ENCODE measurements around the gene PDE4B. TPM values are rescaled to one million over a fixed set of nuclear protein-coding genes. Genes with fewer than 3 reads are reported as not detected.
"Not testable (repeated sequence)": the region's sequence is repeated elsewhere in the genome, so short reads cannot be mapped to it uniquely, and the experiment has no call there.

The PDE4B gene
- total RNA-seq, 3 donors from 2014 or later, result 8.0 to 207 (median 54.4) TPM

DNA sequence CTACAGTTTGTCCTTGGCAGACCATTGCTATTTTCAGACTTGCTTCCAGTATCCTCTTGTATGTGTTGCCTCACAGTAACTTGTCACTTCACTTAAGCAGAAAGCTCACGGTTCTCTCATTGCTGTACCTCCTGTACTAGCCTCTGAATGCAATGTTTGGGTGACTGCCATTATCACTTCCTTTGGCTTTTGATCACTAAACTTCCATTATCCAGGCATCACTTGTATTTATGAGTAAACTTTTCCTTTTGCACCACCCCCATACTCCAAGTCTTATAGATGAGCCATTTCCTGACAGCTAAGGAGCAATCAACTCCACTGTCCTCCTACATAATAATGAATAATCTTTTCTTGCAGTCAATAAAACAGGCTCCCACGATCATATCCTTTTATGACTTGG, 255.3 kb downstream of the PDE4B start:
- intact Hi-C loops (cut with DNase I; ENCODE audit: low total_unique reads), result no loop called here
- TF ChIP-seq POLR2AphosphoS5 (IDR thresholded peaks at IDR 0.05), result no peak
- TF ChIP-seq POLR2A (IDR thresholded peaks at IDR 0.05), result no peak
- TF ChIP-seq, protein P1, sequence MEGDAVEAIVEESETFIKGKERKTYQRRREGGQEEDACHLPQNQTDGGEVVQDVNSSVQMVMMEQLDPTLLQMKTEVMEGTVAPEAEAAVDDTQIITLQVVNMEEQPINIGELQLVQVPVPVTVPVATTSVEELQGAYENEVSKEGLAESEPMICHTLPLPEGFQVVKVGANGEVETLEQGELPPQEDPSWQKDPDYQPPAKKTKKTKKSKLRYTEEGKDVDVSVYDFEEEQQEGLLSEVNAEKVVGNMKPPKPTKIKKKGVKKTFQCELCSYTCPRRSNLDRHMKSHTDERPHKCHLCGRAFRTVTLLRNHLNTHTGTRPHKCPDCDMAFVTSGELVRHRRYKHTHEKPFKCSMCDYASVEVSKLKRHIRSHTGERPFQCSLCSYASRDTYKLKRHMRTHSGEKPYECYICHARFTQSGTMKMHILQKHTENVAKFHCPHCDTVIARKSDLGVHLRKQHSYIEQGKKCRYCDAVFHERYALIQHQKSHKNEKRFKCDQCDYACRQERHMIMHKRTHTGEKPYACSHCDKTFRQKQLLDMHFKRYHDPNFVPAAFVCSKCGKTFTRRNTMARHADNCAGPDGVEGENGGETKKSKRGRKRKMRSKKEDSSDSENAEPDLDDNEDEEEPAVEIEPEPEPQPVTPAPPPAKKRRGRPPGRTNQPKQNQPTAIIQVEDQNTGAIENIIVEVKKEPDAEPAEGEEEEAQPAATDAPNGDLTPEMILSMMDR (IDR thresholded peaks at IDR 0.05), result no peak
- Histone ChIP-seq H3K4me1 (no peaks in the 10 kb centered on the region), H3K27me3 (no peaks in the 10 kb centered on the region), H3K9me3 (no peaks in the 10 kb centered on the region), H3K27ac (no peak overlapping the region), H3K4me3 (no peak overlapping the region), H3K36me3 (no peaks in the 10 kb centered on the region)
- DNase-seq (ENCODE audit: low spot score in 2 of 2), result no peak

GRCh38 chr1:66050123-66050522, 257.4 kb downstream of the PDE4B start:
- intact Hi-C loops (cut with DNase I; ENCODE audit: low total_unique reads), result no loop called here
- H3K9me3 ChIP-seq, result no peaks in the 10 kb centered on the region
- TF ChIP-seq POLR2A (IDR thresholded peaks at IDR 0.05) (no peak), POLR2AphosphoS5 (IDR thresholded peaks at IDR 0.05) (no peak)
- TF ChIP-seq, protein P1 (IDR thresholded peaks at IDR 0.05), result no peak
- H3K4me1 ChIP-seq, result no peaks in the 10 kb centered on the region
- no peak overlapping the region for H3K4me3 ChIP-seq
- H3K27me3 ChIP-seq, result no peaks in the 10 kb centered on the region
- no peak for DNase-seq (ENCODE audit: low spot score in 2 of 2)
- no peaks in the 10 kb centered on the region for H3K36me3 ChIP-seq
- H3K27ac ChIP-seq, result no peak overlapping the region

DNA sequence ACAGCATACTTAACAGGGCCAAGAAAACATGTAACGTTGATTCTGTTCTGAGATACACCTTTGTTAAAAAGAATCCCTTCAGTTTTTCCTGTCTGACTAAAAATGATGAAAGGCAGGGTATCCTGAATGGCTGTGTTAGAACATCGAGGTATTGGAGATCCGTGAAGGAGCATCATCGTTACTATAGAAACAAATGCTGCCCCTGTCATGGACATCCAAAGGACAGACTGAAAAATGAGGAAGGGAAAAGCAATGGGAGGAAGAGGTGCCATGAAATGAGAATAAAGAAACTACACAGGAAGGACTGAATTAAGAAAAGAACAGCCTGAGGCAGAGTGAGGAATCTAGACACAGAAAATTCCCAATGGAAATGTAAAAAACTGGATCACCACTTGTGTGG, 257.9 kb downstream of the PDE4B start:
- no peaks in the 10 kb centered on the region for H3K9me3 ChIP-seq
- H3K27me3 ChIP-seq, result no peaks in the 10 kb centered on the region
- no peak overlapping the region for H3K27ac ChIP-seq
- H3K36me3 ChIP-seq, result no peaks in the 10 kb centered on the region
- no peak overlapping the region for H3K4me3 ChIP-seq
- intact Hi-C loops (cut with DNase I; ENCODE audit: low total_unique reads), result no loop called here
- TF ChIP-seq POLR2AphosphoS5 (IDR thresholded peaks at IDR 0.05), result no peak
- no peak for TF ChIP-seq POLR2A (IDR thresholded peaks at IDR 0.05)
- TF ChIP-seq, protein P1 (IDR thresholded peaks at IDR 0.05), result no peak
- DNase-seq (ENCODE audit: low spot score in 2 of 2), result no peak
- H3K4me1 ChIP-seq, result no peaks in the 10 kb centered on the region

DNA sequence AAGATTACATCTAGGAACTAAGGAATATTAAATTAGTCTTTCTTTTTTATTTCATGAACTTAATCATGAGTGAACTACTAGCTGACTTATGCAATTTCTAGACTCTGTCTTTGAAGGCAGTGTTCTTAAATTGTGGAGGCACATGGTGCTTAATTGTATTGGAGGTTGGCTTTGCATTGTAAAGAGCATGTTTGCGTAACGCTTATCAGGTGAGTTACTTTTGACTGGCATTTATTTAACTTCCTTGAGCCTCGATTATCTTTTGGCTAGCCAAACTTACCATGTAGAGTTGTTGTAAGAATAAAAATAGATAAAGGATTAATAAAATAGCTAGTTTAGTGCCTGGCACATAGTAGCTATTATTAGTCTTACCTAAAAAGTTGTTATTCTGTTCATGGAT, 262.4 kb downstream of the PDE4B start:
- TF ChIP-seq, protein P1 (IDR thresholded peaks at IDR 0.05), result no peak
- no peak for TF ChIP-seq POLR2AphosphoS5 (IDR thresholded peaks at IDR 0.05)
- no peak for TF ChIP-seq POLR2A (IDR thresholded peaks at IDR 0.05)
- no peak overlapping the region for H3K4me3 ChIP-seq
- H3K27ac ChIP-seq, result no peak overlapping the region
- no peaks in the 10 kb centered on the region for H3K9me3 ChIP-seq
- no peak for DNase-seq (ENCODE audit: low spot score in 2 of 2)
- intact Hi-C loops (cut with DNase I; ENCODE audit: low total_unique reads), result no loop called here
- no peaks in the 10 kb centered on the region for H3K27me3 ChIP-seq
- H3K4me1 ChIP-seq, result no peaks in the 10 kb centered on the region
- no peaks in the 10 kb centered on the region for H3K36me3 ChIP-seq

GRCh38 chr1:66057448-66057847, 264.8 kb downstream of the PDE4B start:
- intact Hi-C loops (cut with DNase I; ENCODE audit: low total_unique reads); DNase-seq (ENCODE audit: low spot score in 2 of 2); H3K27me3 ChIP-seq; H3K4me3 ChIP-seq; H3K36me3 ChIP-seq; H3K4me1 ChIP-seq; H3K27ac ChIP-seq; H3K9me3 ChIP-seq: not testable (repeated sequence)

DNA sequence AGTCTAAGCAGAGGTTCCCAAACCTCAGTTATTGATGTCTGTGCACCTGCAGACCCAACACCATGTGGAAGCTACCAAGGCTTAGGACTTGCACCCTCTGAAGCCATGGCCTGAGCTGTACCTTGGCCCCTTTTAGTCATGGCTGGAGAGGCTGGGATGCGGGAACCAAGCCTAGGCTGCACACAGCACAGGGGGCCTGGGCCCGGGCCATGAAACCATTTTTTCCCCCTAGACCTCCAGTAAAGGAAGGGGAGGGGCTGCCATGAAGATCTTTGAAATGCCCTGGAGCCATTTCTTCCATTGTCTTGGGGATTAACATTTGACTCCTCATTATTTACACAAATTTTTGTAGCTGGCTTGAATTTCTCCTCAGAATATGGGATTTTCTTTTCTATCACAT, 265.9 kb downstream of the PDE4B start:
- Histone ChIP-seq H3K4me1 (no peaks in the 10 kb centered on the region), H3K4me3 (no peak overlapping the region), H3K9me3 (no peaks in the 10 kb centered on the region), H3K27me3 (no peaks in the 10 kb centered on the region), H3K36me3 (no peaks in the 10 kb centered on the region), H3K27ac (no peak overlapping the region)
- TF ChIP-seq, protein P1 (IDR thresholded peaks at IDR 0.05), result no peak
- TF ChIP-seq POLR2AphosphoS5 (IDR thresholded peaks at IDR 0.05), result no peak
- TF ChIP-seq POLR2A (IDR thresholded peaks at IDR 0.05), result no peak
- intact Hi-C loops (cut with DNase I; ENCODE audit: low total_unique reads), result no loop called here
- DNase-seq (ENCODE audit: low spot score in 2 of 2), result no peak

- intact Hi-C loops (cut with DNase I; ENCODE audit: low total_unique reads); H3K27me3 ChIP-seq; H3K9me3 ChIP-seq; H3K4me3 ChIP-seq; H3K36me3 ChIP-seq; H3K27ac ChIP-seq; H3K4me1 ChIP-seq; DNase-seq (ENCODE audit: low spot score in 2 of 2): not testable (repeated sequence)
Observed at GRCh38 chr1:66067219-66067618, 274.5 kb downstream of the PDE4B start.
